Measurements from ENCODE around the gene PLEKHN1.
"Not testable (repeated sequence)": the region's sequence is repeated elsewhere in the genome, so short reads cannot be mapped to it uniquely, and the experiment has no call there.

PLEKHN1 gene

GRCh38 chr1:1004420-1004779, 38.1 kb downstream of the PLEKHN1 start:
- peak overlapping the region; percentile 82 for H3K27ac ChIP-seq
- TF ChIP-seq CTCF (conservative IDR thresholded peaks at IDR 0.05), result no peak

DNA sequence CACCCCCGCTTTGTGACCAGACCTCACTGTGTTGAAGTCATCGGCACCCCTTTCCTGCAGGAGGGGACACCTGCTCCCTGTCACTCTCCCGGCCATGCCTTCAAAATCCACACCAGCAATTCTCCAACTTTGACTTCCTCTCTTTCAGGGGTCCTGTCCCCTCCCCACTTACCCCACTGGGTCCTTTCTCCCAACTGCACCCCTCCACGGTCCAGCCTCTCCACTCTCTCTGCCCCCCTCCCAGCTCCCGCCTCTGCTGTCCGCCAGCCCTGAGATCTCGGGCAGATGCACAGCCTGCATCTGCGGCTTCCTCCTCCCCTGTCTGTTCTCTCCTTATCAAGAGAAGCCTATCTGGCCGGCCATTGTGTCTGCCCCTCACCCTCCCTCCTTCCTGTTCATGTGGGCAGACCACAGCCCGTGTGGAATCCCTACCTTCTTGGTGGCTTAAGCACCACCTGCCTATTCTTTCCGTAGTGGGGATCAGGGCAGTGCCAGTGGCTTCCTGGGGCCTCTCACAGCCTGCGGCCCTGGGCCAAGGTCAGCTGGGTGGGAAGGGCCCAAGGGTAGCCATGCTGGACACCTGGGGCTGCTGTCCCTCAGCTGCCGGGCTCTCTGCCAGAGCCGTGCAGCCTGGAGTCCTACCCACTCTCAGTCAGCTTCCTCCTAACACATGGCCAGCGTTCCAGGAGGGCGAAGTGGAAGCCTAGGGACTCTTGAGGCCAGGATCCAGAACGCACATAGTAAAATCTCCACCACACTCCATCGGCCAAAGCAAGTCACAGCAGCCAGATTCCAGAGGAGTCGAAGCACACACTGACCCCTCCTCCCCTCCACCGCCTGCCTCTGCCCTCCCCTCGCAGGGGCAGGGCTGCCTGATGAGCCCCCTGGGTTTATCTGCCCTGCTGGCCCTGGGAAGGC, 38.8 kb downstream of the PLEKHN1 start:
- peak overlapping the region; percentile 82 for H3K27ac ChIP-seq

DNA sequence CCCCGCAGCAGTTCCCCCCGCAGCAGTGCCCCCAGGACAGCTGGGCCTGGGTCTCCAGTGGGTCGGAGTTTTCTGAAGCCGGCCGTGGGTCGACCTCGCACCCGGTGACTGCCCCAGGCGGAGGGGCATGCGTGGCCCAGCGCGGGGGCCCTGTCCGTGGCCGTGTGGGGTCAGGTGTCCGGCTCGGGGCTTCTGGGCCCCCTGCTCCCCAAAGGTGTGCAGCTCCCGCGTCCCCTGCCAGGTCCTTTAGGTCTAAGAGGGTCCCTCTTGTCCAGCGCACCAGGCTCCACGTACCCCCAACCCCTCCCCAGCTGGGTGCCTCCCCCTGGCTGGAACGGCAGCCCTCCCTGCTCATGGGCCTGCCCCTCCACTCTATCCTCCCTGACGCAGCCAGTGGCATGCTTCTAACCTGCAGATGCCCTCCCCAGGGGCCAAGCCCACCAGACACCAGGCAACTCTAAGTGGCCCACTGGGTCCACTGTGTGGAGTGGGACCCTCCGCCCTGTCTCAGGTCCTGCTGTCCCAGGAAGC, 39.6 kb downstream of the PLEKHN1 start:
- TF ChIP-seq CTCF (conservative IDR thresholded peaks at IDR 0.05), result no peak
- H3K27ac ChIP-seq, result peak overlapping the region; percentile 82

More for the DNA sequence above, 38.8 kb downstream of the PLEKHN1 start:
- TF ChIP-seq CTCF (conservative IDR thresholded peaks at IDR 0.05), result no peak

DNA sequence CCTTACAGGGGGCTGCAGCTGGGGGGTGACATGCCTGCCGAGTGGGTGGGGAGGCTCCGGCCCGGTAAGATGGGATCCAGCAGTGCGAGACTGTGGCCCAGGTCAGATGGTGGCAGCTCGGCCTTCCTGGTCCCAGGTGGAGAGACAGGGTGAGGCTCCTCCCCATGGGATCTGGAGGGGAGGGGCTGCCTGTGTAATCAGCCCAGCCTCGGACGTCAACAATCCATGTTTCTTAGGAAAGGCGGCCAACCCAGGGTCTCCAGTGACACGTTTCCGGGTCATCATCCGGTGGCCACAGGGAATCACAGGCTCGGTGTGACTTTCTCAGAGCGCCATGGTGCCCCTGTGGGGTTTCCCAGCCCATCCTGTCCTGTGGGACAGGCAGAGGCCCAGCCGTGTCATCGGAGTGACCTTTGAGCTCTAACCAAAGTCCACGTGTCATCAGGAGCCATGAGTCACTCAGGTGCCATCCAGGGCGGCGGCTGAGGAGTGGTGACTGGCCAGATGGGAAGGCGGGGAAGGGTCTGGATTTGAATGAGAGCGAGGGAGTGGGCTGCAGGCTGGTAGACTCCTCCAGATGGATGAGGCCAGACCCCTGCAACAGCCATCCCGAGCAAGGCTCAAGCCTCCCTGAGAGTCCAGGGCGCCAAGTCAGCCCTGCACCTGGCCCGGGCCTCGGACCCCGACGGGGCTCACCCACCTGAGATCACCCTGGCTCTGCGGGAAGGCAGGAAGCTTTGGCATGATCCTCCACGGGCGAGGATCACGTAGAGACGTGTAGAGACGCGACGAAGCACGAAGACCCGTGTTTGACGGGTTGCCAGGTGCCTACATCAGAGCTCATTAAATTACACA, 40.2 kb downstream of the PLEKHN1 start:
- H3K27ac ChIP-seq, result peak overlapping the region; percentile 82
- TF ChIP-seq CTCF (conservative IDR thresholded peaks at IDR 0.05), result no peak

GRCh38 chr1:1010131-1010530, 43.8 kb downstream of the PLEKHN1 start:
- H3K27ac ChIP-seq, result not testable (repeated sequence)

- no peak overlapping the region for H3K27ac ChIP-seq
- no peak for TF ChIP-seq CTCF (conservative IDR thresholded peaks at IDR 0.05)
These were observed 45.2 kb downstream of the PLEKHN1 start for GRCh38 chr1:1011396-1011949.

DNA sequence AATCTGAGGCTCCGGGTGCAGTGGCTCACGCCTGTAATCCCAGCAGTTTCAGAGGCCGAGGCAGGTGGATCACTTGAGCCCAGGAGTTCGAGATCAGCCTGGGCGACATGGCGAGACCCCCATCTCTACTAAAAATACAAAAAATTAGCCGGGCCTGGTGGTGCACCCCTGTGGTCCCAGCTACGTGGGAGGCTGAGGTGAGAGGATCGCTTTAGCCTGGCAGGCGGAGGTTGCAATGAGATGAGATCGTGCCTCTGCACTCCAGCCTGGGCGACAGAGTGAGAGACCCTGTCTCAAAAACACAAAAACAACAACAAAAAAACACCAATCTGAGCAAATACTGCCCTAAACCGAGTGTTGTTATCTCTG, 46.4 kb downstream of the PLEKHN1 start:
- peak overlapping the region; percentile 81 for H3K27ac ChIP-seq
